SU-DHL-6 (cell line): ENCODE measurements around the gene KCNJ9.
"Not testable (repeated sequence)": the region's sequence is repeated elsewhere in the genome, so short reads cannot be mapped to it uniquely, and the experiment has no call there.

Experiments used
- H2AFZ ChIP-seq: fragments of 200-600 bp; sonication (generic); 2 replicates; pipeline ENCODE4 v1.6.1; 2014; ENCODE audit warnings: low read depth, mild to moderate bottlenecking, moderate library complexity, mixed read lengths, antibody characterized with exemption, low read length; ENCODE audit not compliant: severe bottlenecking
- H3F3A ChIP-seq: fragments of 200-600 bp; shearing (Covaris generic); 2 replicates; pipeline ENCODE4 v1.6.0; 2016; ENCODE audit warnings: antibody characterized with exemption, mild to moderate bottlenecking; ENCODE audit not compliant: insufficient read depth
- H3K27ac ChIP-seq: fragments of 200-600 bp; sonication (generic); 2 replicates; pipeline ENCODE4 v1.5.1; 2016; ENCODE audit warnings: low read depth, mild to moderate bottlenecking, low read length, moderate library complexity, mixed read lengths
- H3K27me3 ChIP-seq: fragments of 200-600 bp; sonication (generic), shearing (Covaris generic); 2 replicates; pipeline ENCODE4 v1.6.0; 2014; ENCODE audit warnings: mild to moderate bottlenecking, low read length
- H3K36me3 ChIP-seq: fragments of 200-600 bp; sonication (generic); 2 replicates; pipeline ENCODE4 v1.6.1; 2014; ENCODE audit warnings: mild to moderate bottlenecking, low read length, mixed read lengths
- H3K4me2 ChIP-seq: fragments of 300-600, 200-600 bp; shearing (Covaris generic), sonication (generic); 2 replicates; pipeline ENCODE4 v1.6.0; 2014; ENCODE audit warnings: low read length, low read depth, mild to moderate bottlenecking; ENCODE audit not compliant: poor library complexity, severe bottlenecking
- H3K4me3 ChIP-seq: fragments of 200-600 bp; sonication (generic); 2 replicates; pipeline ENCODE4 v1.5.1; 2014; ENCODE audit warnings: antibody characterized with exemption, low read length, mild to moderate bottlenecking, mixed read lengths; ENCODE audit not compliant: insufficient read depth, poor library complexity, severe bottlenecking
- H3K79me2 ChIP-seq: fragments of 200-600 bp; sonication (generic); 2 replicates; pipeline ENCODE4 v1.6.1; 2014; ENCODE audit warnings: mild to moderate bottlenecking, low read length, moderate library complexity; ENCODE audit not compliant: insufficient read depth
- H3K9ac ChIP-seq: fragments of 200-600 bp; sonication (generic); 2 replicates; pipeline ENCODE4 v1.7.0; 2014; ENCODE audit warnings: mild to moderate bottlenecking, low read length
- H3K9me2 ChIP-seq: fragments of 200-600 bp; sonication (generic); replicated peaks from 2 replicates; pipeline ENCODE4 v1.6.1; 2014; ENCODE audit warnings: low read length; ENCODE audit not compliant: insufficient read depth
- H3K9me3 ChIP-seq: fragments of 200-600 bp; sonication (generic); 2 replicates; pipeline ENCODE4 v1.6.1; 2014; ENCODE audit warnings: low read length, mixed read lengths; ENCODE audit not compliant: insufficient read depth
- H4K20me1 ChIP-seq: fragments of 200-600 bp; sonication (generic); 2 replicates; pipeline ENCODE4 v1.6.1; 2014; ENCODE audit warnings: low read depth, mild to moderate bottlenecking, antibody characterized with exemption, low read length, moderate library complexity, mixed read lengths
- CTCF ChIP-seq: fragments of 200-600 bp; sonication (generic); IDR thresholded peaks from one replicate; pipeline ENCODE4 v1.5.1; 2017; ENCODE audit warnings: antibody characterized with exemption, mild to moderate bottlenecking, low read length, moderate library complexity; ENCODE audit not compliant: insufficient read depth, poor library complexity, severe bottlenecking
- EZH2phosphoT487 ChIP-seq: fragments of 200-600 bp; sonication (generic), shearing (Covaris generic); conservative IDR thresholded peaks from 2 replicates; pipeline ENCODE4 v1.6.1; 2018; ENCODE audit warnings: mild to moderate bottlenecking, antibody characterized with exemption, low read length, moderate library complexity, mixed read lengths

The KCNJ9 gene

GRCh38 chr1:160047111-160047991 is 34.0 kb upstream of the KCNJ9 start:
- Histone ChIP-seq H3K4me2 (peak overlapping the region; percentile 45), H3K27me3 (no peaks in the 10 kb centered on the region), H3K27ac (no peak overlapping the region), H3K9me2 (no peaks in the 10 kb centered on the region), H3K9me3 (no peaks in the 10 kb centered on the region), H3K4me3 (no peak overlapping the region), H3K79me2 (no peaks in the 10 kb centered on the region), H3K9ac (no peak overlapping the region), H4K20me1 (no peaks in the 10 kb centered on the region), H2AFZ (peak overlapping the region; percentile 70), H3F3A (no peaks in the 10 kb centered on the region), H3K36me3 (no peaks in the 10 kb centered on the region)
- no peak for TF ChIP-seq CTCF
- no peak for TF ChIP-seq EZH2phosphoT487

- Histone ChIP-seq H3K4me2 (no peak overlapping the region), H3K79me2 (no peaks in the 10 kb centered on the region), H3K36me3 (no peaks in the 10 kb centered on the region), H3K27me3 (no peaks in the 10 kb centered on the region), H3K9me3 (no peaks in the 10 kb centered on the region), H4K20me1 (no peaks in the 10 kb centered on the region), H2AFZ (no peak overlapping the region), H3K9ac (no peak overlapping the region), H3K4me3 (no peak overlapping the region), H3K9me2 (no peaks in the 10 kb centered on the region), H3F3A (no peaks in the 10 kb centered on the region), H3K27ac (no peak overlapping the region)
- TF ChIP-seq EZH2phosphoT487 (no peak), CTCF (no peak)
Observed at GRCh38 chr1:160048335-160048734, 33.0 kb upstream of the KCNJ9 start.

- no peaks in the 10 kb centered on the region for H3K9me3 ChIP-seq
- H3F3A ChIP-seq = no peaks in the 10 kb centered on the region
- no peak overlapping the region for H3K9ac ChIP-seq
Observed at GRCh38 chr1:160049101-160049500, 32.2 kb upstream of the KCNJ9 start.

GRCh38 chr1:160050182-160050581 is 31.2 kb upstream of the KCNJ9 start:
- not testable (repeated sequence) for H3K79me2 ChIP-seq, H3K9me2 ChIP-seq, H3F3A ChIP-seq, H3K27ac ChIP-seq, H2AFZ ChIP-seq, H3K4me2 ChIP-seq, H3K36me3 ChIP-seq, H3K27me3 ChIP-seq, H4K20me1 ChIP-seq, H3K9ac ChIP-seq, H3K4me3 ChIP-seq, H3K9me3 ChIP-seq

More at GRCh38 chr1:160049101-160049500, 32.2 kb upstream of the KCNJ9 start:
- no peaks in the 10 kb centered on the region for H3K79me2 ChIP-seq
- H3K4me3 ChIP-seq = no peak overlapping the region
- no peak overlapping the region for H3K4me2 ChIP-seq
- H3K36me3 ChIP-seq = no peaks in the 10 kb centered on the region
- no peaks in the 10 kb centered on the region for H3K9me2 ChIP-seq
- TF ChIP-seq EZH2phosphoT487 (no peak), CTCF (no peak)
- no peak overlapping the region for H3K27ac ChIP-seq
- H3K27me3 ChIP-seq = no peaks in the 10 kb centered on the region
- H4K20me1 ChIP-seq = no peaks in the 10 kb centered on the region
- H2AFZ ChIP-seq = no peak overlapping the region
